Lung (tissue), 12 donors: Measurements from ENCODE around the gene KNOP1. TPM values are rescaled to one million over a fixed set of nuclear protein-coding genes. Genes with fewer than 3 reads are reported as not detected.

Source experiments
- ATAC-seq: fragments of 200-7000 bp; cut with Tn5 transposase; one replicate; pipeline ENCODE4 v1.9.1; 2020; ENCODE audit warnings: moderate number of reproducible peaks; ENCODE audit not compliant: insufficient read depth, low FRiP score
- DNase-seq, 3 donors: peaks; one replicate each; pipeline ENCODE4 v3.0.0-alpha.2; 2013 to 2017
- H3K27ac ChIP-seq, 2 donors: one replicate each; pipeline ENCODE4 v1.5.1; 2013; ENCODE audit warnings: mild to moderate bottlenecking in 2 of 2, moderate library complexity in 2 of 2, control low read depth in 1 of 2, inconsistent platforms in 1 of 2, low read depth in 1 of 2, low read length in 1 of 2
- H3K27me3 ChIP-seq, 3 donors: one replicate each; pipeline ENCODE4 v1.5.1; 2013; ENCODE audit warnings: low read length in 2 of 3; ENCODE audit not compliant: control insufficient read depth in 3 of 3, insufficient read depth in 3 of 3
- H3K36me3 ChIP-seq, 4 donors: one replicate each; pipeline ENCODE4 v1.5.1; 2013; ENCODE audit warnings: low read length in 4 of 4, mild to moderate bottlenecking in 1 of 4, moderate library complexity in 1 of 4; ENCODE audit not compliant: control insufficient read depth in 4 of 4, insufficient read depth in 4 of 4
- H3K4me1 ChIP-seq, 5 donors: one replicate each; pipeline ENCODE4 v1.5.1; 2013; ENCODE audit warnings: low read length in 5 of 5, mild to moderate bottlenecking in 2 of 5, moderate library complexity in 1 of 5; ENCODE audit not compliant: control insufficient read depth in 5 of 5, insufficient read depth in 5 of 5
- H3K4me3 ChIP-seq: one replicate; pipeline ENCODE4 v1.5.1; 2013; ENCODE audit warnings: mild to moderate bottlenecking, control low read depth, moderate library complexity
- H3K9ac ChIP-seq, 2 donors: one replicate each; pipeline ENCODE4 v1.5.1; 2013; ENCODE audit warnings: low read length in 2 of 2, control low read depth in 1 of 2; ENCODE audit not compliant: insufficient read depth in 1 of 2
- H3K9me3 ChIP-seq, 4 donors: one replicate each; pipeline ENCODE4 v1.5.1; 2013; ENCODE audit warnings: low read length in 3 of 4, mild to moderate bottlenecking in 1 of 4, moderate library complexity in 1 of 4; ENCODE audit not compliant: control insufficient read depth in 4 of 4, insufficient read depth in 3 of 4
- WGBS, 2 donors: extraction: QIAGEN DNeasy Blood & Tissue Kit; methylation state at CpG; one replicate each; pipeline ENCODE4 v1.1.7; 2013; 5-methylcytosine and 5-hydroxymethylcytosine counted together
- polyA plus RNA-seq, 2 donors: library from polyadenylated mRNA; stranded (reverse); fragments of 200-250 nt; gene quantifications; one replicate each; pipeline ENCODE4 v1.2.1, GENCODE V29; 2013
- total RNA-seq, 2 donors: library from RNA; depleted of rRNA in 1 of 2; stranded (reverse); fragments of >200 nt in 1 of 2; gene quantifications; one replicate each; pipeline ENCODE4 v1.2.1, GENCODE V29; 2014 to 2021
- TF ChIP-seq, protein P1 (sequence below): IDR thresholded peaks from 2 replicates; pipeline ENCODE4 v1.5.1; 2012; ENCODE audit warnings: mild to moderate bottlenecking; ENCODE audit errors: control extremely low read depth, extremely low read depth
- donor health status: control.
- donor health status: control.
- donor health status: Bipolar disorder and iron deficiency.
- donor health status: healthy.
- donor health status: DM: yes; HTN: yes; CAD: no.

KNOP1 gene
- total and polyA plus RNA-seq, 4 donors, result 11.7 to 14.7 (median 13.5) TPM

- Histone ChIP-seq H3K27ac (no peak overlapping the region), H3K9ac (no peak overlapping the region), H3K4me3 (no peak overlapping the region), H3K4me1 (peaks cover 0 to 10% (median under 1%) of the 10 kb centered on the region in 5 donors), H3K27me3 (no peaks in the 10 kb centered on the region), H3K36me3 (no peaks in the 10 kb centered on the region), H3K9me3 (peaks cover 0 to 2% (median 0%) of the 10 kb centered on the region in 4 donors)
- DNase-seq (no peak), ATAC-seq (no peak)
- WGBS, 2 donors, result 87 to 89% methylated on average over 3 of the region's 3 CpGs
- TF ChIP-seq, protein P1, sequence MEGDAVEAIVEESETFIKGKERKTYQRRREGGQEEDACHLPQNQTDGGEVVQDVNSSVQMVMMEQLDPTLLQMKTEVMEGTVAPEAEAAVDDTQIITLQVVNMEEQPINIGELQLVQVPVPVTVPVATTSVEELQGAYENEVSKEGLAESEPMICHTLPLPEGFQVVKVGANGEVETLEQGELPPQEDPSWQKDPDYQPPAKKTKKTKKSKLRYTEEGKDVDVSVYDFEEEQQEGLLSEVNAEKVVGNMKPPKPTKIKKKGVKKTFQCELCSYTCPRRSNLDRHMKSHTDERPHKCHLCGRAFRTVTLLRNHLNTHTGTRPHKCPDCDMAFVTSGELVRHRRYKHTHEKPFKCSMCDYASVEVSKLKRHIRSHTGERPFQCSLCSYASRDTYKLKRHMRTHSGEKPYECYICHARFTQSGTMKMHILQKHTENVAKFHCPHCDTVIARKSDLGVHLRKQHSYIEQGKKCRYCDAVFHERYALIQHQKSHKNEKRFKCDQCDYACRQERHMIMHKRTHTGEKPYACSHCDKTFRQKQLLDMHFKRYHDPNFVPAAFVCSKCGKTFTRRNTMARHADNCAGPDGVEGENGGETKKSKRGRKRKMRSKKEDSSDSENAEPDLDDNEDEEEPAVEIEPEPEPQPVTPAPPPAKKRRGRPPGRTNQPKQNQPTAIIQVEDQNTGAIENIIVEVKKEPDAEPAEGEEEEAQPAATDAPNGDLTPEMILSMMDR, result no peak
Measured at GRCh38 chr16:19766554-19766884, 48.5 kb upstream of the KNOP1 start.

DNA sequence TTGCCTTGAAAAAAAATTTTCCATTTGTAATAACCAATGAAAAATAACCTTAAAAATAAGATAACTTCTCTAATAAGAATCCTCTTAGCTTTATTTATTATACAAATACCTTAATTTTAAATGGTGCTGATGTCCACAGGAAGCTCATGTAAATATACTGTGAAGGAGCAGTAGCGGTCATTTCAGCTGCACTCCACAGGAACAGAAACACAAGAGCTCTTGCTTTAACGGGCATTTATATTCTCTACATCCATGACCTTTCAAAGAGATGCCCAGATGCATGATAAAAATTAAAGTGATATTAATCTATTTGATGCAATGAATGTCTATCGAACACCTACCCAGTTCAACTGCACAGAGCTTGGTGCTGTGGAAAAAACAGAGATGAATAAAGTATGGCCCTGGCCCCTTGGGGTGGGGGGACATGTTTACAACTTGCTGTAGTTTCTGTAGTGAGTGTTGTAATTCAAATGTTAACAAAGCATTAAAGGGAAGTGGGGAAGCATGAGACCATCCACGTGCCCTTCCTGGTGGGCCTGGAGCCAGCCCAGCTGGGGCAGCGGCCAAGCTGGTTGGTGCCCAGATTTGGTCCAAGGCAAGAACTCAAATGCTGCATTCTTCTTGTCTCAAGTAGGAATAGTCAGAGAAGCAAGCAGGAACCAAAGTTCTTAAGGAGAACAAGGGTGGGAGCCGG, 48.0 kb upstream of the KNOP1 start:
- Histone ChIP-seq H3K4me1 (peaks cover 0 to 10% (median 0%) of the 10 kb centered on the region in 5 donors), H3K27me3 (no peaks in the 10 kb centered on the region), H3K9ac (no peak overlapping the region), H3K27ac (no peak overlapping the region), H3K9me3 (peaks cover 0 to 2% (median 0%) of the 10 kb centered on the region in 4 donors), H3K36me3 (no peaks in the 10 kb centered on the region), H3K4me3 (no peak overlapping the region)
- 44% methylated on average over 6 of the region's 6 CpGs for WGBS, 2 donors
- TF ChIP-seq, protein P1, result no peak
- DNase-seq (peak; percentile 40 to 74 (median 55)), ATAC-seq (no peak)

- H3K9ac ChIP-seq, result no peak overlapping the region
- DNase-seq (no peak), ATAC-seq (no peak)
- H3K27me3 ChIP-seq, result no peaks in the 10 kb centered on the region
- no peak overlapping the region for H3K27ac ChIP-seq
- TF ChIP-seq, protein P1, result no peak
- H3K4me3 ChIP-seq, result no peak overlapping the region
- H3K4me1 ChIP-seq, result peaks cover 0 to 22% (median 7%) of the 10 kb centered on the region in 5 donors
- WGBS, 2 donors, result 96 to 99% methylated on average over 7 of the region's 7 CpGs
- no peaks in the 10 kb centered on the region for H3K36me3 ChIP-seq
- no peaks in the 10 kb centered on the region for H3K9me3 ChIP-seq
Measured at GRCh38 chr16:19760356-19761060, 42.5 kb upstream of the KNOP1 start.
